Breast epithelium (tissue), 4 donors: ENCODE data around the gene C16orf96. TPM values are rescaled to one million over a fixed set of nuclear protein-coding genes. Genes with fewer than 3 reads are reported as not detected.
A peak's percentile ranks its signal among the peaks of the same experiment; 100 is the strongest.

Experiments used
- DNase-seq, 2 donors: peaks; one replicate each; pipeline ENCODE4 v3.0.0-alpha.2; 2019; ENCODE audit warnings: low spot score in 2 of 2
- H3K27ac ChIP-seq, 2 donors: fragments of 200-600 bp; sonication (generic) in 1 of 2; one replicate each; pipeline ENCODE4 v1.5.1; 2016 to 2019; ENCODE audit warnings: mild to moderate bottlenecking in 1 of 2
- H3K27me3 ChIP-seq, 2 donors: fragments of 200-600 bp; sonication (generic) in 1 of 2; one replicate each; pipeline versions ENCODE4 v1.5.1 to v1.6.0; 2017 to 2019; ENCODE audit warnings: control low read depth in 1 of 2, mild to moderate bottlenecking in 1 of 2
- H3K36me3 ChIP-seq: fragments of 200-600 bp; one replicate; pipeline ENCODE4 v1.5.1; 2019
- H3K4me1 ChIP-seq, 2 donors: fragments of 200-600 bp; sonication (generic); one replicate each; pipeline ENCODE4 v1.5.1; 2016 to 2019; ENCODE audit warnings: control low read depth in 1 of 2
- H3K4me3 ChIP-seq, 3 donors: fragments of 200-600 bp; sonication (generic); 1 replicate in 2 of 3; 2 replicates in 1 of 3; pipeline ENCODE4 v1.5.1; 2016 to 2019; ENCODE audit warnings: mild to moderate bottlenecking in 3 of 3, moderate library complexity in 2 of 3
- H3K9me3 ChIP-seq, 2 donors: fragments of 200-600 bp; sonication (generic) in 1 of 2; one replicate each; pipeline ENCODE4 v1.5.1; 2016 to 2019; ENCODE audit warnings: control low read depth in 1 of 2
- POLR2A ChIP-seq: fragments of 450-650 bp; IDR thresholded peaks from one replicate; pipeline ENCODE4 v1.6.1; 2016; ENCODE audit warnings: antibody characterized with exemption, mild to moderate bottlenecking, moderate library complexity
- POLR2AphosphoS5 ChIP-seq, 3 donors: sonication (generic); formaldehyde crosslinking; IDR thresholded peaks; one replicate each; pipeline ENCODE4 v1.6.1; 2017; ENCODE audit warnings: antibody characterized with exemption in 3 of 3
- intact Hi-C: fragments of 100-400 bp; cut with DNase I; formaldehyde crosslinking; loops from one replicate; pipeline ENCODE4 v1.15.1; 2023; ENCODE audit warnings: low total_unique reads
- total RNA-seq, 3 donors: library from RNA; depleted of rRNA; stranded (reverse); fragments of >200 nt; gene quantifications; one replicate each; pipeline ENCODE4 v1.1.0, GENCODE V29; 2016
- TF ChIP-seq, protein P1 (sequence below), 3 donors: fragments of 450-650 bp; IDR thresholded peaks; one replicate each; pipeline ENCODE4 v1.5.1; 2016 to 2017; ENCODE audit warnings: antibody characterized with exemption in 3 of 3, mild to moderate bottlenecking in 3 of 3, moderate library complexity in 3 of 3

The C16orf96 gene
- total RNA-seq: not detected

- H3K27me3 ChIP-seq: no peaks in the 10 kb centered on the region
- no peak for DNase-seq
- TF ChIP-seq, protein P1, sequence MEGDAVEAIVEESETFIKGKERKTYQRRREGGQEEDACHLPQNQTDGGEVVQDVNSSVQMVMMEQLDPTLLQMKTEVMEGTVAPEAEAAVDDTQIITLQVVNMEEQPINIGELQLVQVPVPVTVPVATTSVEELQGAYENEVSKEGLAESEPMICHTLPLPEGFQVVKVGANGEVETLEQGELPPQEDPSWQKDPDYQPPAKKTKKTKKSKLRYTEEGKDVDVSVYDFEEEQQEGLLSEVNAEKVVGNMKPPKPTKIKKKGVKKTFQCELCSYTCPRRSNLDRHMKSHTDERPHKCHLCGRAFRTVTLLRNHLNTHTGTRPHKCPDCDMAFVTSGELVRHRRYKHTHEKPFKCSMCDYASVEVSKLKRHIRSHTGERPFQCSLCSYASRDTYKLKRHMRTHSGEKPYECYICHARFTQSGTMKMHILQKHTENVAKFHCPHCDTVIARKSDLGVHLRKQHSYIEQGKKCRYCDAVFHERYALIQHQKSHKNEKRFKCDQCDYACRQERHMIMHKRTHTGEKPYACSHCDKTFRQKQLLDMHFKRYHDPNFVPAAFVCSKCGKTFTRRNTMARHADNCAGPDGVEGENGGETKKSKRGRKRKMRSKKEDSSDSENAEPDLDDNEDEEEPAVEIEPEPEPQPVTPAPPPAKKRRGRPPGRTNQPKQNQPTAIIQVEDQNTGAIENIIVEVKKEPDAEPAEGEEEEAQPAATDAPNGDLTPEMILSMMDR (IDR thresholded peaks at IDR 0.05): no peak
- TF ChIP-seq POLR2A: no peak
- TF ChIP-seq POLR2AphosphoS5 (IDR thresholded peaks at IDR 0.05): no peak
- H3K4me3 ChIP-seq: no peak within 1 kb of the TSS
- no peak within 1 kb of the TSS for H3K27ac ChIP-seq
- H3K9me3 ChIP-seq: no peaks in the 10 kb centered on the region
- intact Hi-C loops: no loop called here
- H3K36me3 ChIP-seq: no peaks in the 10 kb centered on the region
- H3K4me1 ChIP-seq: no peaks in the 10 kb centered on the region
Observed at GRCh38 chr16:4556112-4556511, at the start of gene C16orf96. C16orf96 (plus strand) TSS chr16:4556340; CDS start chr16:4556490, 150 bp downstream.

DNA sequence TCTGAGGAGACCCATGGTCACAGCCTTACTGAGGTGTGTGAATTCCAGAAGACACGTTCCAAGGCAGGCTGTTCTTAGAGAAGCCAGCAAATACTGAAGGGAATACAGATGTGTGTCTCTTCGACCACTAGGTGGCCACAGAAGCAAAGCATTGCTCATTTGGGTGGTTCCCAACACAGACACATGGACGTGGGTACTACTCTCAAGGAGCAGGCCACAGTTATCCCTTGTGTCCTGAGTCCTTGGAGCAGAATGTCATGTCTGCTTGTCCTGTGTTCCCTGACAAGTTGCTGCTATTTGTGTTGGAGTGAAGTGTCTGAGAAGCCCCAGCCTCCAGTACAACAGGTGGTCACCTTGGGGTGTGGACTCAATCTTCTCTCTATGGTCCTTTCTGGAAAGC, 49.7 kb upstream of the C16orf96 start:
- intact Hi-C loops: no loop called here
- Histone ChIP-seq H3K9me3 (no peaks in the 10 kb centered on the region), H3K4me1 (no peaks in the 10 kb centered on the region), H3K36me3 (peaks cover 7% of the 10 kb centered on the region), H3K27ac (peak overlapping the region; percentile 1 to 28), H3K27me3 (no peaks in the 10 kb centered on the region), H3K4me3 (no peak overlapping the region)
- DNase-seq: peak in 1 of 2 donors; percentile 48
- TF ChIP-seq, protein P1 (IDR thresholded peaks at IDR 0.05): peak; percentile 60 to 83 (median 81)
- no peak for TF ChIP-seq POLR2A

DNA sequence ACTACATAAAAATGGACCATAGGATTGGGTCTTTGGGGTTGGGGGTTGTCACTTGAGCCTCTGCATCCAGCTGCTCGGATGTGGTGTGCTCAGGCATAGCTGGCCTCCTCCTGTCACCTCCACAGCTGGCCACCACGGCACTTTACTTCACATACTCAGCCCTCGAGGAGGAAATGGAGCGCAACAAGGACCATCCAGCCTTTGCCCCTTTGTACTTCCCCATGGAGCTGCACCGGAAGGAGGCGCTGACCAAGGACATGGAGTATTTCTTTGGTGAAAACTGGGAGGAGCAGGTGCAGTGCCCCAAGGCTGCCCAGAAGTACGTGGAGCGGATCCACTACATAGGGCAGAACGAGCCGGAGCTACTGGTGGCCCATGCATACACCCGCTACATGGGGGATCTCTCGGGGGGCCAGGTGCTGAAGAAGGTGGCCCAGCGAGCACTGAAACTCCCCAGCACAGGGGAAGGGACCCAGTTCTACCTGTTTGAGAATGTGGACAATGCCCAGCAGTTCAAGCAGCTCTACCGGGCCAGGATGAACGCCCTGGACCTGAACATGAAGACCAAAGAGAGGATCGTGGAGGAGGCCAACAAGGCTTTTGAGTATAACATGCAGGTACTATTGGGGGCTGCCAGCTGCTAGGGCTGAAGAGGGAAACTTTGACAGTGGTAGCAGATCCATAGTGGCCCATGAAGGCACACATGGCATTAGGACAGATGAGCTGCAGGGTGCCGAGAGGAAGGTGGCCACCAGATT, 48.4 kb upstream of the C16orf96 start:
- H3K9me3 ChIP-seq: no peaks in the 10 kb centered on the region
- H3K36me3 ChIP-seq: peaks cover 7% of the 10 kb centered on the region
- H3K27ac ChIP-seq: no peak overlapping the region
- H3K4me3 ChIP-seq: no peak overlapping the region
- TF ChIP-seq POLR2A: no peak
- TF ChIP-seq, protein P1 (IDR thresholded peaks at IDR 0.05): no peak
- TF ChIP-seq POLR2AphosphoS5 (IDR thresholded peaks at IDR 0.05): no peak
- H3K4me1 ChIP-seq: no peaks in the 10 kb centered on the region
- no peaks in the 10 kb centered on the region for H3K27me3 ChIP-seq
- intact Hi-C loops: no loop called here
- no peak for DNase-seq

GRCh38 chr16:4508806-4509205, 47.3 kb upstream of the C16orf96 start:
- H3K4me1 ChIP-seq: peaks cover 0 to 6% of the 10 kb centered on the region in 2 donors
- no peak overlapping the region for H3K4me3 ChIP-seq
- H3K27me3 ChIP-seq: no peaks in the 10 kb centered on the region
- peaks cover 7% of the 10 kb centered on the region for H3K36me3 ChIP-seq
- intact Hi-C loops: no loop called here
- H3K27ac ChIP-seq: no peak overlapping the region
- H3K9me3 ChIP-seq: no peaks in the 10 kb centered on the region
- DNase-seq: no peak
- TF ChIP-seq, protein P1 (IDR thresholded peaks at IDR 0.05): no peak
- TF ChIP-seq POLR2AphosphoS5 (IDR thresholded peaks at IDR 0.05) (no peak), POLR2A (no peak)

- no peak for DNase-seq
- TF ChIP-seq POLR2A: no peak
- no peak overlapping the region for H3K27ac ChIP-seq
- H3K27me3 ChIP-seq: no peaks in the 10 kb centered on the region
- H3K9me3 ChIP-seq: no peaks in the 10 kb centered on the region
- H3K4me1 ChIP-seq: peaks cover 0 to 7% of the 10 kb centered on the region in 2 donors
- H3K36me3 ChIP-seq: peaks cover 7% of the 10 kb centered on the region
- intact Hi-C loops: no loop called here
- no peak overlapping the region for H3K4me3 ChIP-seq
Observed at GRCh38 chr16:4509420-4509819, 46.7 kb upstream of the C16orf96 start.
